OCI-LY3 (cell line): Measurements from ENCODE around the gene IL10.

Source experiments
- H2AFZ ChIP-seq: fragments of 200-600, 300-600 bp; shearing (Covaris generic); 2 replicates; pipeline ENCODE4 v1.6.0; 2014; ENCODE audit warnings: antibody characterized with exemption, low read depth, low read length
- H3K27ac ChIP-seq: fragments of 200-600, 300-600 bp; sonication (generic); 2 replicates; pipeline ENCODE4 v1.5.1; 2014; ENCODE audit warnings: mild to moderate bottlenecking, low read length, moderate library complexity, mixed read lengths
- H3K27me3 ChIP-seq: fragments of 200-600, 300-600 bp; sonication (generic); 2 replicates; pipeline ENCODE4 v1.6.1; 2014; ENCODE audit warnings: low read depth, low read length, mixed read lengths
- H3K36me3 ChIP-seq: fragments of 200-600, 300-600 bp; sonication (generic); replicated peaks from 2 replicates; pipeline ENCODE3; 2014; ENCODE audit warnings: low read depth, low read length, mixed read lengths
- H3K4me1 ChIP-seq: fragments of 300-600, 200-600 bp; sonication (generic); 2 replicates; pipeline ENCODE4 v1.6.1; 2014; ENCODE audit warnings: low read length, mixed read lengths
- H3K4me2 ChIP-seq: fragments of 200-600, 300-600 bp; sonication (generic); 2 replicates; pipeline ENCODE4 v1.6.1; 2014; ENCODE audit warnings: low read length, mixed read lengths
- H3K4me3 ChIP-seq: fragments of 300-600, 200-600 bp; sonication (generic); 2 replicates; pipeline ENCODE4 v1.5.1; 2014; ENCODE audit warnings: antibody characterized with exemption, mild to moderate bottlenecking, low read length, moderate library complexity
- H3K79me2 ChIP-seq: fragments of 300-600, 200-600 bp; shearing (Covaris generic); 2 replicates; pipeline ENCODE4 v1.6.1; 2014; ENCODE audit warnings: mild to moderate bottlenecking, low read length, mixed read lengths
- H3K9ac ChIP-seq: fragments of 300-600, 200-600 bp; shearing (Covaris generic); 2 replicates; pipeline ENCODE4 v1.6.0; 2014; ENCODE audit warnings: mild to moderate bottlenecking, low read length, moderate library complexity
- H3K9me3 ChIP-seq: fragments of 200-600, 300-600 bp; shearing (Covaris generic); 2 replicates; pipeline ENCODE4 v1.6.1; 2014; ENCODE audit warnings: low read length, mixed read lengths; ENCODE audit not compliant: insufficient read depth
- H4K20me1 ChIP-seq: fragments of 200-600, 300-600 bp; sonication (generic); 2 replicates; pipeline ENCODE4 v1.6.1; 2016; ENCODE audit warnings: low read length, mixed read lengths; ENCODE audit not compliant: insufficient read depth
- CTCF ChIP-seq: fragments of 200-600, 300-600 bp; sonication (generic); IDR thresholded peaks from 2 replicates; pipeline ENCODE4 v1.5.1; 2014; ENCODE audit warnings: antibody characterized with exemption, low read length, low read depth
- EZH2phosphoT487 ChIP-seq: fragments of 200-600 bp; shearing (Covaris generic); IDR thresholded peaks from 2 replicates; pipeline ENCODE4 v1.6.1; 2018; ENCODE audit warnings: antibody characterized with exemption, mixed run types, low read depth

The IL10 gene

GRCh38 chr1:206736878-206737728 is 35.2 kb downstream of the IL10 start:
- H4K20me1 ChIP-seq = no peaks in the 10 kb centered on the region
- H3K4me1 ChIP-seq = peaks cover 100% of the 10 kb centered on the region
- H3K4me2 ChIP-seq = peak overlapping the region; percentile 57
- H3K4me3 ChIP-seq = no peak overlapping the region
- H3K27me3 ChIP-seq = no peaks in the 10 kb centered on the region
- no peak for TF ChIP-seq EZH2phosphoT487
- no peak for TF ChIP-seq CTCF
- no peaks in the 10 kb centered on the region for H3K79me2 ChIP-seq
- peaks cover 27% of the 10 kb centered on the region for H3K36me3 ChIP-seq
- H3K27ac ChIP-seq = peak overlapping the region; percentile 95
- H3K9ac ChIP-seq = peak overlapping the region; percentile 82; the same call in 1 of the 2 replicates
- no peak overlapping the region for H2AFZ ChIP-seq
- no peaks in the 10 kb centered on the region for H3K9me3 ChIP-seq

DNA sequence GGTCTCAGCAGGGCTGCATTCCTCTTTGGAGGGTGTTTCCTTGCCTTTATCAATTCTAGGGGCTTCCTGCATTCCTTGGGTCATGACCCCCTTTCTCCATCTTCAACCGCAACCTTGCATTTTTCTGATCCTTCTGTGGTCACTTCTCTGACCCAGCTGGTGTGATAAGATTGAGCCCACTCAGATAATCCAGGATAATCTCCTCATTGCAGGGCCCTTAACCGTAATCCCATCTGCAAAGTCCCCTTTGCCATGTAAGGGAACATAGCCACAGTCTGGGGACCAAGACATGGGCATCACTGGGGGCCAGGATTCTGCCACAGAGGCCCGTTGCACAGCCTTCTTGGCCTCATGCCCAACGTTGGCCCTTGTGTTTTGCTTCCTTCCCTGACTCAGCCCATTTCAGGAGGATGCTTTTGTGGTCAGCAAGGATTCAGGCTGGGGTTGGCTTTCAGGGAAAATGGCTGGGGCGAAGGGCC is 36.7 kb downstream of the IL10 start:
- H3K9ac ChIP-seq = no peak overlapping the region
- H2AFZ ChIP-seq = no peak overlapping the region
- H3K4me3 ChIP-seq = no peak overlapping the region
- no peaks in the 10 kb centered on the region for H4K20me1 ChIP-seq
- TF ChIP-seq EZH2phosphoT487 (no peak), CTCF (no peak)
- no peak overlapping the region for H3K27ac ChIP-seq
- peaks cover 100% of the 10 kb centered on the region for H3K4me1 ChIP-seq
- peaks cover 38% of the 10 kb centered on the region for H3K36me3 ChIP-seq
- no peaks in the 10 kb centered on the region for H3K79me2 ChIP-seq
- no peaks in the 10 kb centered on the region for H3K9me3 ChIP-seq
- H3K27me3 ChIP-seq = no peaks in the 10 kb centered on the region
- no peak overlapping the region for H3K4me2 ChIP-seq

DNA sequence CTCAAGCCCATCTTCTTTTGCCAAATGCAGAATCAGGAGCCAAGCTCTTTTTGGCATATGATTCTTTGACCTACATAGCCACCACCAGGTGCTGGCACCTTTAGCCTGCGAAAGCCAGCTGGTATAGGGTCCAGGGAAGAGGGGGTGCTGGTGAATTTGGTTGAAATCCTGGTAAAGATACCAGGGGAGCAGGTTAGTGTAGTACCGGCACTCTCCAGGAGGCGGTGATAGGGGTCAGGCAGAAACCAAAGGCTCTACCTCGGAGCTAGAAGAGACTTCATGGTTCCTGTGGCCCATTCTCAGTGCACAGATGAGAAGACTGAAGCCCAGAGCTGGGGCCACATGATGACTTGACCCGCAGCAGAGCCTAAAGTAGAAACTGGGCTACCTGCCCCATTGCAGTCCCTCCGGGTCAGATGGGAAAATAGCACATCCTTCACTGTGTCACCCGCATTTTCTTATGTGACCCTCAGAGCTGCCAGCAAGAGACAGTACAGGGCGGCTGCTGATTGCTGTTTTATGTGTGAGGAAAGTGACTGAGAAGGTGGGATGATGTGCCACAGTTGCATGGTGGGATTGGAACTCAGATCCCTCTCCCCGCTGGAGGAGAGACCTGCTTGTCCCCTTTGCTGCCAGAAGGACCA is 37.7 kb downstream of the IL10 start:
- H3K36me3 ChIP-seq = peaks cover 46% of the 10 kb centered on the region
- H3K9ac ChIP-seq = peak overlapping the region; percentile 17; the same call in 1 of the 2 replicates

More for the DNA sequence above, 37.7 kb downstream of the IL10 start:
- Histone ChIP-seq H3K27ac (peak overlapping the region; percentile 27), H3K27me3 (no peaks in the 10 kb centered on the region), H3K4me3 (no peak overlapping the region), H3K9me3 (no peaks in the 10 kb centered on the region), H3K4me2 (no peak overlapping the region), H2AFZ (no peak overlapping the region), H4K20me1 (no peaks in the 10 kb centered on the region), H3K4me1 (peaks cover 100% of the 10 kb centered on the region), H3K79me2 (no peaks in the 10 kb centered on the region)
- TF ChIP-seq EZH2phosphoT487 (no peak), CTCF (peak; percentile 94)
